Gastroesophageal sphincter (tissue), 4 donors: ENCODE data around the gene PCDH12. TPM values are rescaled to one million over a fixed set of nuclear protein-coding genes. Genes with fewer than 3 reads are reported as not detected.
A peak's percentile ranks its signal among the peaks of the same experiment; 100 is the strongest.

Experiments used
- ATAC-seq: fragments of 150-250 bp; one replicate; pipeline ENCODE4 v1.9.1; 2016; ENCODE audit warnings: mild to moderate bottlenecking, moderate library complexity
- H3K27ac ChIP-seq, 4 donors: fragments of 200-600 bp; sonication (generic) in 3 of 4; 1 replicate in 3 of 4; 2 replicates in 1 of 4; pipeline ENCODE4 v1.5.1; 2016 to 2019
- H3K27me3 ChIP-seq: fragments of 200-600 bp; sonication (generic); one replicate; pipeline ENCODE4 v1.5.1; 2019
- H3K36me3 ChIP-seq, 2 donors: fragments of 200-600 bp; sonication (generic); one replicate each; pipeline ENCODE4 v1.5.1; 2019; ENCODE audit warnings: control low read depth in 1 of 2
- H3K4me1 ChIP-seq, 3 donors: fragments of 200-600 bp; sonication (generic); 1 replicate in 2 of 3; 2 replicates in 1 of 3; pipeline ENCODE4 v1.5.1; 2016 to 2019; ENCODE audit warnings: control low read depth in 2 of 3
- H3K4me3 ChIP-seq, 2 donors: fragments of 200-600 bp; sonication (generic); one replicate each; pipeline ENCODE4 v1.5.1; 2019; ENCODE audit warnings: mild to moderate bottlenecking in 1 of 2, moderate library complexity in 1 of 2
- H3K9me3 ChIP-seq, 3 donors: fragments of 200-600 bp; sonication (generic); one replicate each; pipeline ENCODE4 v1.5.1; 2017 to 2019; ENCODE audit warnings: control low read depth in 2 of 3
- CTCF ChIP-seq, 4 experiments: fragments of 200-600 bp in 2 of 4; fragments of 450-650 bp in 2 of 4; sonication (generic) in 1 of 4; IDR thresholded peaks; one replicate each; pipeline ENCODE4 v1.5.1; 2017 to 2019; ENCODE audit warnings: antibody characterized with exemption in 4 of 4, mild to moderate bottlenecking in 2 of 4, moderate library complexity in 2 of 4
- EP300 ChIP-seq: sonication (generic); formaldehyde crosslinking; IDR thresholded peaks from one replicate; pipeline ENCODE4 v1.6.1; 2017; ENCODE audit warnings: antibody characterized with exemption, mild to moderate bottlenecking
- POLR2A ChIP-seq, 2 donors: fragments of 450-650 bp; IDR thresholded peaks; one replicate each; pipeline ENCODE4 v1.6.1; 2017; ENCODE audit warnings: antibody characterized with exemption in 2 of 2, mild to moderate bottlenecking in 2 of 2, moderate library complexity in 1 of 2
- POLR2AphosphoS5 ChIP-seq: sonication (generic); formaldehyde crosslinking; IDR thresholded peaks from one replicate; pipeline ENCODE4 v1.6.1; 2017; ENCODE audit warnings: antibody characterized with exemption
- WGBS, 2 donors: methylation state at CpG; one replicate each; pipeline ENCODE4 v1.1.5; 2018; ENCODE audit warnings: low coverage in 1 of 2; 5-methylcytosine and 5-hydroxymethylcytosine counted together
- total RNA-seq, 4 donors: library from RNA; depleted of rRNA; stranded (reverse); fragments of >200 nt; gene quantifications; one replicate each; pipeline ENCODE4 v1.1.0, GENCODE V29; 2016

Gene PCDH12
- total RNA-seq, 4 donors from 2014 or later: 4.2 to 6.8 (median 6.0) TPM

- peaks cover 9 to 52% (median 10%) of the 10 kb centered on the region in 3 donors for H3K4me1 ChIP-seq
- peak; percentile 93 to 97 (median 96) for TF ChIP-seq CTCF (IDR thresholded peaks at IDR 0.05)
- TF ChIP-seq POLR2A (IDR thresholded peaks at IDR 0.05): peak; percentile 85
- TF ChIP-seq EP300: no peak
- TF ChIP-seq POLR2AphosphoS5: peak; percentile 83
- 0% methylated on average over 6 of the region's 63 CpGs; no CpG with 5 or more reads in 1 of the 2 donors for WGBS, 2 donors
- peak; percentile 100 for ATAC-seq
- peaks cover 0 to 27% of the 10 kb centered on the region in 2 donors for H3K36me3 ChIP-seq
- H3K9me3 ChIP-seq: no peaks in the 10 kb centered on the region
- peak within 1 kb of the TSS; percentile 78 to 85 for H3K4me3 ChIP-seq
- H3K27me3 ChIP-seq: no peaks in the 10 kb centered on the region
- H3K27ac ChIP-seq: peak within 1 kb of the TSS; percentile 86 to 97 (median 96)
Measured at GRCh38 chr5:141968914-141969608, 11.1 kb upstream of the PCDH12 start, which contains the start of gene RNF14. RNF14 (plus strand) TSS chr5:141969105; CDS start chr5:141973589, 4,484 bp downstream.

DNA sequence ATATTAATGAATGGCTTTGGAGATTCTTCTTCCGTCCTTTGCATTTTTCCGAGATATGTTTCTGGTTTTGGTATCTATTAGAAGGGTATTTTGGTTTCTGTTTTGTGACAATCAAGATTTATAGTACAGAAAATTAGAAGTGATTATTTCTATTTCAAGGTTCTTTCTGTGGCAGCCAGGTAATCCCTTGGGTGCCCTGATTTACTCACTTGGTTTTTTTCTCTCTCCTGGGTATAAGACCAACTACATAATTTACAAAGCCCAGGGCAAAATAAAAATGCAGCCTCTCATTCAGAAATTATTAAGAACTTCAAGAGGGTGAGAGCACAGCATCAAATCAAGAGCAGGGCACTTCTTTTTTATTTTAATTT is 8.9 kb upstream of the PCDH12 start:
- Histone ChIP-seq H3K27me3 (no peaks in the 10 kb centered on the region), H3K27ac (no peak overlapping the region), H3K4me1 (peaks cover 9 to 31% (median 10%) of the 10 kb centered on the region in 3 donors), H3K36me3 (peaks cover 0 to 8% of the 10 kb centered on the region in 2 donors), H3K4me3 (no peak overlapping the region), H3K9me3 (no peaks in the 10 kb centered on the region)
- TF ChIP-seq EP300 (no peak), POLR2A (IDR thresholded peaks at IDR 0.05) (no peak), POLR2AphosphoS5 (no peak), CTCF (IDR thresholded peaks at IDR 0.05) (no peak)
- WGBS, 2 donors: 93 to 100% methylated on average over 2 of the region's 2 CpGs
- ATAC-seq: no peak

GRCh38 chr5:141966275-141966962 is 8.4 kb upstream of the PCDH12 start:
- no peak overlapping the region for H3K4me3 ChIP-seq
- no peaks in the 10 kb centered on the region for H3K27me3 ChIP-seq
- ATAC-seq: no peak
- TF ChIP-seq POLR2AphosphoS5: no peak
- H3K36me3 ChIP-seq: peaks cover 0 to 4% of the 10 kb centered on the region in 2 donors
- H3K9me3 ChIP-seq: no peaks in the 10 kb centered on the region
- H3K27ac ChIP-seq: no peak overlapping the region
- WGBS, 2 donors: 68 to 77% methylated on average over 2 to 4 of the region's 4 CpGs
- H3K4me1 ChIP-seq: peaks cover 9 to 27% (median 10%) of the 10 kb centered on the region in 3 donors

DNA sequence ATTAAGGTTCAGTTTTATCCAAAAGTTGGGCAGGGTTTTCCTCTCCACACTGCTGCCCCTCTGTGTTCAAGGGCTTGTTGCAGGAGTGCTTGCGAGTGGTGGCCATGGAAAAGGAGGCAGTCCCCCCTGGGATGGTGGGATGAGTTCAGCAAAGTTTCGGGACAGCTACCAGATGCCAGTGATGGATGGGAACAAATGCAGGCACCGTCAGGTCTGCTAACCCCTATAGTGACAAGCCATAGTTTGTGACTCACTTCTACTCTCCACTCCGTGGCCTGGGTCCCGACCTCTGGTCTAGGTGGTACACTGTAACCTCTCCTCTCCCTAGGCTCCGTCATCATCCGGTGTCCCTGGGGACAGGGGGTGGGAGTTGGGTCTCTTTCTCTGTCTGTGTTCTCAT is 7.1 kb upstream of the PCDH12 start:
- H3K4me3 ChIP-seq: no peak overlapping the region
- TF ChIP-seq POLR2AphosphoS5 (no peak), CTCF (IDR thresholded peaks at IDR 0.05) (no peak), POLR2A (IDR thresholded peaks at IDR 0.05) (no peak), EP300 (no peak)
- no peaks in the 10 kb centered on the region for H3K36me3 ChIP-seq
- H3K27me3 ChIP-seq: peaks cover 3% of the 10 kb centered on the region
- H3K4me1 ChIP-seq: peaks cover 2 to 27% (median 8%) of the 10 kb centered on the region in 3 donors
- WGBS, 2 donors: 73 to 83% methylated on average over 3 to 6 of the region's 7 CpGs
- no peaks in the 10 kb centered on the region for H3K9me3 ChIP-seq
- no peak overlapping the region for H3K27ac ChIP-seq
- no peak for ATAC-seq

DNA sequence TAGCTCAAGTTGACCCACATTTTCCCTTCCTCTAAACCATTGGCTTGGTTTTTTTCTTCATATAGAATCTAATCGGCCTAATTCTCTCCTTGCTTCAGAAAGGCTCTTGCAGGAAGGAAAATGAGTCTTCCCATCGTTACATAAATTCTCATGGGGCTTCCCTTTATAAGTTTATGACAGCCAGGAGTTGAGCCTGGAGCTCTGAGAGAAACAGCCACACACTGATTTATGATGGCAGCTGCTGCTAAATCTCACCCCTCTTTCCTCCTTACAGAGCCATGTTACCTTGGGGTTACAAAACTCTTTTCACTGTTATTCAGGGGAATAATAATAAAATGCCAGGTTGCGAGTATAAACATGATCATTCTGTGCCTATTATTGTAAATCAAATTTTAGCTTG is 5.7 kb upstream of the PCDH12 start:
- Histone ChIP-seq H3K4me3 (no peak overlapping the region), H3K4me1 (peaks cover 0 to 30% (median 10%) of the 10 kb centered on the region in 3 donors), H3K36me3 (no peaks in the 10 kb centered on the region), H3K27ac (no peak overlapping the region), H3K27me3 (peaks cover 13% of the 10 kb centered on the region), H3K9me3 (no peaks in the 10 kb centered on the region)
- WGBS, 2 donors: 57 to 70% methylated on average over 3 of the region's 3 CpGs
- ATAC-seq: no peak
- TF ChIP-seq CTCF (IDR thresholded peaks at IDR 0.05) (no peak), POLR2AphosphoS5 (no peak), EP300 (no peak), POLR2A (IDR thresholded peaks at IDR 0.05) (no peak)
